ENCODE results near the gene HEBP2. TPM values are rescaled to one million over a fixed set of nuclear protein-coding genes. Genes with fewer than 3 reads are reported as not detected.

The HEBP2 gene
- polyA plus RNA-seq, 2 of the 4 experiments (the other 2 are of a cell fraction): 18.0 to 22.1 TPM

DNA sequence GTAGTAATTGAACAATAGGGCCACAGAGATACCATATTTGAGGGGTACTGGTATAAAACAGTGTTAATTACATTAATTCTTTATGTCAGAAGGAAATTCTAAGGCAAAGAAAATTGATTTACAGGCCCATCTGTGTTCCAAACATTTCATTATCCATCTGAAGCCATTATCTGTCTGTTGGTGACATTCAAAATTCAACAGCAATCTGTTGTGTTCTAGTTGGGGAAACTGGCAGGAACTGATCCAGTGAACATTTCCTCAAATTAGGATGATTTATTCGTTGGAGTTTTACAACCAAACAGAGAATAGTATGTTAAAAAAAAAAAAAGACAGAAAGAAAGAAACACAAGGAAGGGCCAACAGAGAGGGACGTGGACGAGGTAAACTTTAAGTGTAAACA lies 30.1 kb downstream of the HEBP2 start:
- ChIA-PET CTCF (interaction anchor here (0.8 to 3.6 kb wide), 2 partner anchors 19 to 156 kb away, joined by 5 to 13 read pairs; no protein-coding TSS in a partner anchor), POLR2A (no interaction called here)
- DNase-seq (ENCODE audit: low read depth in 1 of 2, low spot score in 1 of 2): no peak
- no peak for ATAC-seq
- Histone ChIP-seq H3K4me3 (no peak overlapping the region), H3K9me3 (no peaks in the 10 kb centered on the region), H3K27ac (no peak overlapping the region), H3K4me1 (no peaks in the 10 kb centered on the region), H3K4me2 (no peak overlapping the region)
- 66% methylated on average over 3 of the region's 3 CpGs for WGBS (ENCODE audit: missing lambda C conversion rate)
- TF ChIP-seq POLR2A (IDR thresholded peaks at IDR 0.05; ENCODE audit: low read length) (no peak), RFX5 (IDR thresholded peaks at IDR 0.05) (no peak), EHMT2 (IDR thresholded peaks at IDR 0.05; ENCODE audit: low read depth) (no peak), NPAS2 (CRISPR knock-in tag; IDR thresholded peaks at IDR 0.05; ENCODE audit: borderline replicate concordance) (no peak), RAD21 (conservative IDR thresholded peaks at IDR 0.05 in 1 of 2, IDR thresholded peaks at IDR 0.05 in 1 of 2) (no peak), SREBF2 (IDR thresholded peaks at IDR 0.05) (no peak), ZC3H11A (IDR thresholded peaks at IDR 0.05) (no peak), HOXA7 (CRISPR knock-in tag; IDR thresholded peaks at IDR 0.05) (no peak), SMC3 (IDR thresholded peaks at IDR 0.05) (no peak), ZNF302 (CRISPR knock-in tag; IDR thresholded peaks at IDR 0.05) (no peak)
- TF ChIP-seq, protein P1, sequence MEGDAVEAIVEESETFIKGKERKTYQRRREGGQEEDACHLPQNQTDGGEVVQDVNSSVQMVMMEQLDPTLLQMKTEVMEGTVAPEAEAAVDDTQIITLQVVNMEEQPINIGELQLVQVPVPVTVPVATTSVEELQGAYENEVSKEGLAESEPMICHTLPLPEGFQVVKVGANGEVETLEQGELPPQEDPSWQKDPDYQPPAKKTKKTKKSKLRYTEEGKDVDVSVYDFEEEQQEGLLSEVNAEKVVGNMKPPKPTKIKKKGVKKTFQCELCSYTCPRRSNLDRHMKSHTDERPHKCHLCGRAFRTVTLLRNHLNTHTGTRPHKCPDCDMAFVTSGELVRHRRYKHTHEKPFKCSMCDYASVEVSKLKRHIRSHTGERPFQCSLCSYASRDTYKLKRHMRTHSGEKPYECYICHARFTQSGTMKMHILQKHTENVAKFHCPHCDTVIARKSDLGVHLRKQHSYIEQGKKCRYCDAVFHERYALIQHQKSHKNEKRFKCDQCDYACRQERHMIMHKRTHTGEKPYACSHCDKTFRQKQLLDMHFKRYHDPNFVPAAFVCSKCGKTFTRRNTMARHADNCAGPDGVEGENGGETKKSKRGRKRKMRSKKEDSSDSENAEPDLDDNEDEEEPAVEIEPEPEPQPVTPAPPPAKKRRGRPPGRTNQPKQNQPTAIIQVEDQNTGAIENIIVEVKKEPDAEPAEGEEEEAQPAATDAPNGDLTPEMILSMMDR (IDR thresholded peaks at IDR 0.05): no peak
- TF ChIP-seq, protein P2, sequence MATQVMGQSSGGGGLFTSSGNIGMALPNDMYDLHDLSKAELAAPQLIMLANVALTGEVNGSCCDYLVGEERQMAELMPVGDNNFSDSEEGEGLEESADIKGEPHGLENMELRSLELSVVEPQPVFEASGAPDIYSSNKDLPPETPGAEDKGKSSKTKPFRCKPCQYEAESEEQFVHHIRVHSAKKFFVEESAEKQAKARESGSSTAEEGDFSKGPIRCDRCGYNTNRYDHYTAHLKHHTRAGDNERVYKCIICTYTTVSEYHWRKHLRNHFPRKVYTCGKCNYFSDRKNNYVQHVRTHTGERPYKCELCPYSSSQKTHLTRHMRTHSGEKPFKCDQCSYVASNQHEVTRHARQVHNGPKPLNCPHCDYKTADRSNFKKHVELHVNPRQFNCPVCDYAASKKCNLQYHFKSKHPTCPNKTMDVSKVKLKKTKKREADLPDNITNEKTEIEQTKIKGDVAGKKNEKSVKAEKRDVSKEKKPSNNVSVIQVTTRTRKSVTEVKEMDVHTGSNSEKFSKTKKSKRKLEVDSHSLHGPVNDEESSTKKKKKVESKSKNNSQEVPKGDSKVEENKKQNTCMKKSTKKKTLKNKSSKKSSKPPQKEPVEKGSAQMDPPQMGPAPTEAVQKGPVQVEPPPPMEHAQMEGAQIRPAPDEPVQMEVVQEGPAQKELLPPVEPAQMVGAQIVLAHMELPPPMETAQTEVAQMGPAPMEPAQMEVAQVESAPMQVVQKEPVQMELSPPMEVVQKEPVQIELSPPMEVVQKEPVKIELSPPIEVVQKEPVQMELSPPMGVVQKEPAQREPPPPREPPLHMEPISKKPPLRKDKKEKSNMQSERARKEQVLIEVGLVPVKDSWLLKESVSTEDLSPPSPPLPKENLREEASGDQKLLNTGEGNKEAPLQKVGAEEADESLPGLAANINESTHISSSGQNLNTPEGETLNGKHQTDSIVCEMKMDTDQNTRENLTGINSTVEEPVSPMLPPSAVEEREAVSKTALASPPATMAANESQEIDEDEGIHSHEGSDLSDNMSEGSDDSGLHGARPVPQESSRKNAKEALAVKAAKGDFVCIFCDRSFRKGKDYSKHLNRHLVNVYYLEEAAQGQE (IDR thresholded peaks at IDR 0.05): no peak
- TF ChIP-seq, protein P3, sequence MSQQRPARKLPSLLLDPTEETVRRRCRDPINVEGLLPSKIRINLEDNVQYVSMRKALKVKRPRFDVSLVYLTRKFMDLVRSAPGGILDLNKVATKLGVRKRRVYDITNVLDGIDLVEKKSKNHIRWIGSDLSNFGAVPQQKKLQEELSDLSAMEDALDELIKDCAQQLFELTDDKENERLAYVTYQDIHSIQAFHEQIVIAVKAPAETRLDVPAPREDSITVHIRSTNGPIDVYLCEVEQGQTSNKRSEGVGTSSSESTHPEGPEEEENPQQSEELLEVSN (IDR thresholded peaks at IDR 0.05; ENCODE audit: borderline replicate concordance, low read depth): no peak
- no peak for FAIRE-seq

DNA sequence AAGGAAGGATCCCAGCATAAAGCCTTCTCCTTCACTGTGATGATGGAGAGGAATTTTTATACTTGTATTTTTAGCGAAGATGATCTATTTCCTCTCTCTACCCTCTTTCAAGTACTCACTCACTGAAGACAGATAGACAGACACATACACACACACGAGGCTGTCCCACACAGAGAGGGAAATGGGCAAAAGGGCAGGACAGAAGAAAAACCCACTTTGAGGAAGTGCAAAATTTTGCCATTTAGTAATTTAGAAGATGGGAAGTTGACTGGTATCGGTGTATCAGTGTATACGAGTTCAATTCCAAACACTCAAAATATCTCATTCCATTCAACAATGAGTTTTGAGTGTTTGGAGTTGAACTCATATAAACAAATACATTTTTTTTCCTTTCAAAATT lies 30.9 kb downstream of the HEBP2 start:
- TF ChIP-seq JUNB (IDR thresholded peaks at IDR 0.05): no peak
- no peak for TF ChIP-seq CHD4 (IDR thresholded peaks at IDR 0.05; ENCODE audit: borderline replicate concordance)
- no peak for TF ChIP-seq PHF8 (IDR thresholded peaks at IDR 0.05; ENCODE audit: borderline replicate concordance, low read depth)
- no peak for TF ChIP-seq KDM5A (IDR thresholded peaks at IDR 0.05)
- no peak for TF ChIP-seq EHMT2 (IDR thresholded peaks at IDR 0.05; ENCODE audit: low read depth)
- TF ChIP-seq ZFP36 (IDR thresholded peaks at IDR 0.05; ENCODE audit: borderline replicate concordance, partially characterized antibody): no peak
- no peak for TF ChIP-seq POLR2AphosphoS2 (conservative IDR thresholded peaks at IDR 0.05; ENCODE audit: low read length)
- TF ChIP-seq CBX8 (IDR thresholded peaks at IDR 0.05): no peak
- TF ChIP-seq ZC3H11A (IDR thresholded peaks at IDR 0.05): no peak
- no peak for TF ChIP-seq POLR2A (IDR thresholded peaks at IDR 0.05; ENCODE audit: low read length)
- no peak for TF ChIP-seq TFCP2L1 (CRISPR knock-in tag; IDR thresholded peaks at IDR 0.05)
- no peak for TF ChIP-seq CEBPB (IDR thresholded peaks at IDR 0.05)
- no peak for TF ChIP-seq KDM1A (IDR thresholded peaks at IDR 0.05; ENCODE audit: low read depth)
- TF ChIP-seq, protein P4, sequence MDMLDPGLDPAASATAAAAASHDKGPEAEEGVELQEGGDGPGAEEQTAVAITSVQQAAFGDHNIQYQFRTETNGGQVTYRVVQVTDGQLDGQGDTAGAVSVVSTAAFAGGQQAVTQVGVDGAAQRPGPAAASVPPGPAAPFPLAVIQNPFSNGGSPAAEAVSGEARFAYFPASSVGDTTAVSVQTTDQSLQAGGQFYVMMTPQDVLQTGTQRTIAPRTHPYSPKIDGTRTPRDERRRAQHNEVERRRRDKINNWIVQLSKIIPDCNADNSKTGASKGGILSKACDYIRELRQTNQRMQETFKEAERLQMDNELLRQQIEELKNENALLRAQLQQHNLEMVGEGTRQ (IDR thresholded peaks at IDR 0.05): no peak
- H3K4me2 ChIP-seq: no peak overlapping the region
- no peaks in the 10 kb centered on the region for H3K4me1 ChIP-seq
- POLR2A ChIA-PET: no interaction called here
- H3K27ac ChIP-seq: no peak overlapping the region
- CTCF ChIA-PET: interaction anchor here (0.8 to 3.6 kb wide), 2 partner anchors 18 to 155 kb away, joined by 5 to 13 read pairs; no protein-coding TSS in a partner anchor
- DNase-seq (ENCODE audit: low read depth in 1 of 2, low spot score in 1 of 2) (no peak), FAIRE-seq (no peak), ATAC-seq (no peak)
- H3K9me3 ChIP-seq: no peaks in the 10 kb centered on the region
- no peak overlapping the region for H3K4me3 ChIP-seq
- WGBS (ENCODE audit: missing lambda C conversion rate): 79% methylated on average over 4 of the region's 4 CpGs
